Neural progenitor cell (in vitro differentiated cells): ENCODE data around the gene CMTR1.

Experiments used
- CTCF ChIP-seq: fragments of 200-600 bp; sonication (generic); IDR thresholded peaks from 2 replicates; pipeline ENCODE4 v1.5.1; 2017; ENCODE audit warnings: antibody characterized with exemption, mild to moderate bottlenecking
- EZH2 ChIP-seq: fragments of 200-600 bp; sonication (generic); IDR thresholded peaks from 2 replicates; pipeline ENCODE4 v1.6.1; 2017; ENCODE audit warnings: antibody characterized with exemption, mild to moderate bottlenecking, moderate library complexity
- EZH2phosphoT487 ChIP-seq: fragments of 200-600 bp; sonication (generic); IDR thresholded peaks from 2 replicates; pipeline ENCODE4 v1.6.1; 2017; ENCODE audit warnings: antibody characterized with exemption

GRCh38 chr6:37454420-37455140, 21.6 kb downstream of the CMTR1 start:
- TF ChIP-seq CTCF (no peak), EZH2phosphoT487 (no peak), EZH2 (no peak)
